NCI-H2107 treated with DMSO at 0.1 percent for 48 hours (cell line): Measurements from ENCODE around the gene VDAC1.
"Not testable (repeated sequence)": the region's sequence is repeated elsewhere in the genome, so short reads cannot be mapped to it uniquely, and the experiment has no call there.

Source experiments
- DNase-seq: peaks from one replicate; lab custom pipeline; 2025; ENCODE audit not compliant: unreplicated experiment; lab: John Stamatoyannopoulos, UW

Gene VDAC1

GRCh38 chr5:133995883-133996563 lies 8.8 kb downstream of the VDAC1 start:
- DNase-seq, result no peak

DNA sequence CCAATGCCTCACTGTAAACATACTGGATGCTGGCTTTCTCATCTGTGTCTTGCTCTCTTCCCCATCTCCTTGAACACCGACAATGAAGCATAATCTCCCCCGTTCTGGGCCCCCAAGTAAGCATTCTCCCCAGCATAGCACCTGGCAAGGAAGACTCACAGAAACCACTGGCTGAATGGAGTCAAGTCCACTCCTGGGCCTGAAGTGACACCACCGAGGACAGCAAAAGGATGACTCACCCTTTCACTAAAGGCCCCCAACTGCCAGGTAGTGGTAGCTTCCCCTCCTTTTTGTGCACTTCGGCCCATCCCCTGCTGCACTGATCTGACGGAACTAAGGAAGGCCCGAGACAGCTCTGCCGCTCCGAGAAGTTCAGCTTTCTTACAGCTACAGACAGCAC lies 9.4 kb downstream of the VDAC1 start:
- no peak for DNase-seq

DNA sequence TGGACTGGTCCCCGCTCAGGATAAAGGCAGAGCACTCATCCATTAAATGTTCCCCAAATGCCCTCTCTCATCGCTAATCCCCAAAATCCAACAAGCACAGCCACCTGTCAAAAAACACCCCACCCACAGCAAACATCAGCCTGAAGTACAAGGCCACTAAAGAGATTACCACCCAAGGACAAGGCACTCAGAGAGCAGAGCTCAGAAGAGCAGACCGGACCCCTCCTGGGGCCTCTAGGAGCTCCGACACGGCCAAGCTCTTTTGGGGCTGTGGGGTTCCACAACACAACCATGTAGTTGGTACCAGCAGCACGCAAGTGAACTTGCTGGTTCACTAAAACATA lies 9.8 kb downstream of the VDAC1 start:
- no peak for DNase-seq

- DNase-seq, result no peak
Observed at GRCh38 chr5:133994297-133994989, 10.3 kb downstream of the VDAC1 start.

DNA sequence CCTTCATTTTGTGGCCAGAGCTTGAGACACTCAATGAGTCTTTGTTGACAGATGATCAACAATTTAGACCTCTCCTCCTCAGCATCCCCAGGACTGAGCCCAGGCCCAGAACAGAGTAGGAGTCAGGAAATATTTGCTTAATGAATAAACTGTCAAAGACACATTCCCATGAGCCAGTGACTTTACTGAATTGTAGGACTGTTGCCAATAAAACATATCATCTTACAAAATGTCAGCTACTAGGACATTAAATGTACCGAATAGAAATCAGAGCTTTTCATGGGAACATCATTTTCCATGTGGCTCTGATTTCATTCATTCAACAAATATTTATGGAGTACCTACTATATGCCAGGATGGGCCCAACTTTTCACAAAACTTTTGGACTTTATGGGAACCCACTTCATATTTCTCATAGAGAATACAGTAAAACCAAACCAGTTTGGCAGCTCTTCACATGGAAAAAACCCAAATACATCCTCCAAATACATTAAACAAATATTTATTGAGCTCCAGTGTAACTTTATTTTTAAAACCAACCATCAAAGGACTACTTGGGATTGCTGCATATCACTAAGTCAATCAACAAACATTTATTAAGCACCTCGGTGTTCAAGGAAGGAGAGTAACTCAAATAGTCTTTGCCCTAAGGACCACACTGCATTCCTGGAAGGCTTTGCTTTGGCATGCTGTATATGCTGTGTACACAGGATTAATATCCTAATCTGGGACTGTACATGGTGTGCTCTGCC lies 11.4 kb downstream of the VDAC1 start:
- peak; percentile 3 for DNase-seq

DNA sequence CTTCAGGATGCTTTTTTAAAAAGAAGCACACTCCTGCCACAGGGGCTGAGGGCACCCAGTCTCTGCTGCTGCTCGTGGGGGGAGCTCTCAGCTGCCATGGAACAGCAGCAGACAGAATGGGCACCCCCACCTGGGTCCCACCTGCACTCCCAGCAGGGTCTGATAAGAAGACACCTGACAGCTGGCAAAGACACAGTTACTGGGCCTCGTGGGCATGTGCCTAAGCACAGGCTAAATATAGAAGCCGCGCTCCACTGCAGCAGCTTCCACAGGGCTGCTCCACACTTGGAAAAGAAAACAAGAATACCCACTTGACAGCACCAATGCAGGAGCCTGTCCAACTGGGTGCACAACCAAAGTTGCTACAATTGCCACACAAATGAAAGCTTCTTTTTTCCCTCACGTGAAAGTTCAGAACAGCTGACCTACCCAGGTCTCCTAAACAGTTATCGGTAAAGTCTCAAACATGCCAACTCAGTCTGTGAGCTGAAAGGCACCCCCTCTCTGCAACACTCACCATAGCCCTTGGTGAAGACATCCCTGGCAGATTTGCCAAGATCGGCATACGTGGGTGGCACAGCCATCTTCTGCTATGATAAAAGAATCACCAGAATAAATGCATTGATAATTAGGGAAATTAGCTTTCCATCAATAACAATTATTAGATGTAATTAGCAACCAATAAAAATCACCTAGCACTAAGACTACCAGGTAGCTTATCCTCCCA lies 12.2 kb downstream of the VDAC1 start:
- DNase-seq, result peak; percentile 23

GRCh38 chr5:133991171-133991910 lies 13.4 kb downstream of the VDAC1 start:
- no peak for DNase-seq

DNA sequence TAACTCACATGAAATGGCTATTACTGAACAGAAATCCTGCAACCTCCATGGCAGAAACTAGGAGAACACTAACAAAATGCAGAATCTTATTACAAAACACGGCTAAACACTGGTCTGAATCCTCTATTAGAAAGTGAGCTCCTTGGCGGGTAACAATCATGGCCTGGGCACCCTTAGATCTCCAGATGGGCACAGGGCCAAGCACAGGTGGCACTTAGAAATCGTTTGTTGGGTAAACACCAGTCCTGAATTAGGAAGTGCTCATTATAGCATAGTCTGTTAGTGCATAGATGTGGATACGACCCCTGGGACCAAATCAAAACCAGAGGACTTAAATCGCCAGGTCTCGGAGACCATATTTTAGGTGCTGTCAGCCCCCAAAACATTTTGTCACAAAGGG lies 14.4 kb downstream of the VDAC1 start:
- peak; percentile 3 for DNase-seq

- DNase-seq, result no peak
Observed at GRCh38 chr5:133985540-133986180, 19.1 kb downstream of the VDAC1 start.

- no peak for DNase-seq
Observed at GRCh38 chr5:133983674-133984073, 21.1 kb downstream of the VDAC1 start.

DNA sequence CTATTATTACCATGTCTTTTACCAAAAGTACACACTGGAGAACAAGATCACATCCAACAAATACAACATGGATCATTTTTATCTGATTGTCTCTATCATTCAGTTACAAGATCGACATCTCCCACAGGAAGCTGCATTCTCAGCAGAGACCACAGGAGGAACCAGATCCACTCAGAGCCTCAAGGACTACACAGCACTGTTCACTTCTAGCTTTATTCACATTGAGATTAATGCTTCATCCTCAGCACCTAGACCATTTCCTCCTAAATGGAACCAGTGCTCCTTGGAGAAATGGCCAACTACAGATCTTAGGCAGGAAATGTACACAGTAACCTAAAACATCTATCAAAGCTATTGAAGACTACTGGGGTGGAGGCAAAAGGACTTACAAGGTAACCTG lies 23.1 kb downstream of the VDAC1 start:
- no peak for DNase-seq

DNA sequence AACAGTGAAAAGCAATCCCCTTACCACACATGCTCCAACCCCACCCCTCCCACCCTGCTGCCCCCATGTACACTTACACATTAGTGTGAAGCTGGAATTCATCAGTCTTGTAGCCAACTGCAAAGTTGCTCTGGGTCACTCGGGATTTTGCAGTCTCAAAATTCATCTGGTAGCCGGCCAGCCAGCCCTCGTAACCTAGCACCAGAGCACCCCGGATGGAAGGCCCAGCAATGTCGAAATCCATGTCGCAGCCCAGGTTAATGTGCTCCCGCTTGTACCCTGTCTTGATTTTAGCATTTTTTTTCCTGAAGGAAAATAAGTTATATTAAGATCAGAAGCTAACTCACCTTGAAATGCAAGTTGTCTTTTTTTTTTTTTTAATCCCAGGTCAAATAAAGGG lies 24.1 kb downstream of the VDAC1 start:
- no peak for DNase-seq

- no peak for DNase-seq
Observed at GRCh38 chr5:133978943-133979342, 25.8 kb downstream of the VDAC1 start.

DNA sequence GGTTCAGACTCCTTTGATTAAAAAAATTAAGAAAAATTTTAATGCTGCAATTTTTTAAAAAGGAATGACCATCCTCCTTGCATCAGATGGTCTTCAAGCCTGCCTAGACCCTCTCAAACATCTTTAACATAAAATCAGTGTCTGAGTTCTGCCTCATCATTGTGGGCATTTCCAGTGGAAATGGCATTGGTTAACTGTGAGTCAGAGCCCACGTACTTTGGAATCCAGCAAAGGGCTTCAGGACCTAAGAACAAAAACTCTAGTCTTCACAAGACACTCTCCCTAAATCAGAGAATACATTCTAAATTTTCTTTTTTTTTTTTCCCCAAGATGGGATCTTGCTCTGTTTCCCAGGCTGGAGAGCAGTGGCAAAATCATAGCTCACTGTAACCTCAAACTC lies 26.9 kb downstream of the VDAC1 start:
- no peak for DNase-seq

DNA sequence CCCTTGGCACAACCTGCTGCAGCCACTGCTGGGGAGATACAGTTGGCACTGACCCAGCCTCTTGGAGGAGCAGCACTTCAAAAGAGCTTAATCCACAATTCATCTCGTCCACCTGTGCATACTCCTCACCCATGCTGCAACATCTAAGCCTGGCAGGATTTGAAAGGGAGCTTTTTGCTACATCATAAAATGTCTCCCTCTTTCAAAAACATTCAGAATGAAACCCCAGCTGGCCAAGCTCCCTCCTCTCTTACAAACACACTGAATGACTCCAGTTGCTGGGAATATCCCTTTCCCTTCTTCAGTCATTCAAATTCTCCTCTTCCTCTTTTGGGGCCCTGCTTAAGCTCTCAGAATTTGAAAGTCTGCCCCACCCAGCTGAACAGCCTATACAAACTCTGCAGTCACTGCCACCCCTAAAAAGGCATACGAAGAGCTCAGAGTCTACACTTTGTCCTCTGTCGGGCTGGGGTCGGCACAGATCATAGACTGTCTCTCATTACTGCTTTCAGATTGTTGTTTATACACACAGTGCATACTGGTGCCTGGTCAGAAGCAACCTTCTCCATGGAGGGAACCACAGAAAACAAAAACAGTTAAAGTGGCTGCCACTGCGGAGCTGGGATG lies 27.5 kb downstream of the VDAC1 start:
- DNase-seq, result peak; percentile 25

- DNase-seq, result not testable (repeated sequence)
Observed at GRCh38 chr5:133975546-133975945, 29.2 kb downstream of the VDAC1 start.

GRCh38 chr5:133974142-133974541 lies 30.6 kb downstream of the VDAC1 start:
- no peak for DNase-seq

- no peak for DNase-seq
Observed at GRCh38 chr5:133970325-133970909, 34.4 kb downstream of the VDAC1 start.

GRCh38 chr5:133969654-133970324 lies 35.0 kb downstream of the VDAC1 start:
- DNase-seq, result no peak
